Jurkat, Clone E6-1 (cell line): ENCODE data around the gene ZNF22.

Experiments used
- DNase-seq: peaks from one replicate; pipeline ENCODE4 v3.0.0-alpha.2; 2011; ENCODE audit warnings: low read depth, low spot score
- H3K4me3 ChIP-seq: 2 replicates; pipeline ENCODE4 v1.5.1; 2011; ENCODE audit warnings: mild to moderate bottlenecking, low read length, control low read depth, moderate library complexity

Gene ZNF22

GRCh38 chr10:44974628-44975430 is 25.9 kb upstream of the ZNF22 start:
- DNase-seq, result no peak
- H3K4me3 ChIP-seq, result peak overlapping the region; percentile 44

GRCh38 chr10:44975431-44976331 is 25.0 kb upstream of the ZNF22 start:
- no peak overlapping the region for H3K4me3 ChIP-seq
- DNase-seq, result no peak

- no peak for DNase-seq
- H3K4me3 ChIP-seq, result no peak overlapping the region
These were observed 24.1 kb upstream of the ZNF22 start for GRCh38 chr10:44976352-44977198.

GRCh38 chr10:44977287-44978212 is 23.2 kb upstream of the ZNF22 start:
- no peak overlapping the region for H3K4me3 ChIP-seq
- DNase-seq, result no peak

GRCh38 chr10:44978213-44978569 is 22.5 kb upstream of the ZNF22 start:
- DNase-seq, result no peak
- H3K4me3 ChIP-seq, result no peak overlapping the region

GRCh38 chr10:44978570-44979280 is 22.0 kb upstream of the ZNF22 start, which contains the start of gene DEPP1:
TSS of gene DEPP1 (minus strand) at chr10:44978809. CDS start at chr10:44978030, 779 bp downstream.
- no peak for DNase-seq
- H3K4me3 ChIP-seq, result no peak within 1 kb of the TSS

GRCh38 chr10:44979281-44980191 is 21.2 kb upstream of the ZNF22 start:
- no peak for DNase-seq
- no peak overlapping the region for H3K4me3 ChIP-seq

GRCh38 chr10:44980309-44981171 is 20.2 kb upstream of the ZNF22 start:
- no peak for DNase-seq
- H3K4me3 ChIP-seq, result no peak overlapping the region

GRCh38 chr10:44981172-44982113 is 19.3 kb upstream of the ZNF22 start:
- DNase-seq, result no peak
- no peak overlapping the region for H3K4me3 ChIP-seq

- no peak overlapping the region for H3K4me3 ChIP-seq
These were observed 18.6 kb upstream of the ZNF22 start for GRCh38 chr10:44982114-44982460.

GRCh38 chr10:44982496-44982895 is 18.2 kb upstream of the ZNF22 start:
- no peak overlapping the region for H3K4me3 ChIP-seq
- no peak for DNase-seq

More at GRCh38 chr10:44982114-44982460, 18.6 kb upstream of the ZNF22 start:
- DNase-seq, result no peak

- no peak overlapping the region for H3K4me3 ChIP-seq
- no peak for DNase-seq
These were observed 17.4 kb upstream of the ZNF22 start for GRCh38 chr10:44983066-44983894.

GRCh38 chr10:44983895-44984278 is 16.8 kb upstream of the ZNF22 start:
- no peak for DNase-seq
- H3K4me3 ChIP-seq, result no peak overlapping the region

- H3K4me3 ChIP-seq, result no peak overlapping the region
- DNase-seq, result no peak
These were observed 16.0 kb upstream of the ZNF22 start for GRCh38 chr10:44984671-44985101.
